ENCODE measurements around the gene ZNF507. TPM values are rescaled to one million over a fixed set of nuclear protein-coding genes. Genes with fewer than 3 reads are reported as not detected.
A peak's percentile ranks its signal among the peaks of the same experiment; 100 is the strongest.

Gene ZNF507
- total RNA-seq, 1 donor from 2014 or later = 17.0 TPM

GRCh38 chr19:32396046-32396652 is 50.7 kb downstream of the ZNF507 start:
- peaks cover 8% of the 10 kb centered on the region for H3K4me1 Mint-ChIP-seq (ENCODE audit: low read depth)
- no peak overlapping the region for H3K4me3 Mint-ChIP-seq (ENCODE audit: unreplicated experiment)
- H3K27ac Mint-ChIP-seq (ENCODE audit: unreplicated experiment) = peak overlapping the region; percentile 11
- TF ChIP-seq CTCF (IDR thresholded peaks at IDR 0.05) = no peak
- H3K36me3 Mint-ChIP-seq (ENCODE audit: low read depth) = peaks cover 7% of the 10 kb centered on the region
- no peaks in the 10 kb centered on the region for H3K27me3 Mint-ChIP-seq (ENCODE audit: low read depth)
- H3K9me3 Mint-ChIP-seq (ENCODE audit: low read depth) = no peaks in the 10 kb centered on the region
- no peak for DNase-seq (ENCODE audit: low spot score)

GRCh38 chr19:32397671-32398101 is 52.3 kb downstream of the ZNF507 start:
- H3K36me3 Mint-ChIP-seq (ENCODE audit: low read depth) = peaks cover 7% of the 10 kb centered on the region

GRCh38 chr19:32401992-32402391 is 56.6 kb downstream of the ZNF507 start:
- H3K9me3 Mint-ChIP-seq (ENCODE audit: low read depth) = no peaks in the 10 kb centered on the region
- peaks cover 31% of the 10 kb centered on the region for H3K4me1 Mint-ChIP-seq (ENCODE audit: low read depth)
- DNase-seq (ENCODE audit: low spot score) = no peak
- H3K27ac Mint-ChIP-seq (ENCODE audit: unreplicated experiment) = no peak overlapping the region
- H3K36me3 Mint-ChIP-seq (ENCODE audit: low read depth) = peaks cover 2% of the 10 kb centered on the region
- no peaks in the 10 kb centered on the region for H3K27me3 Mint-ChIP-seq (ENCODE audit: low read depth)
- no peak for TF ChIP-seq CTCF (IDR thresholded peaks at IDR 0.05)
- H3K4me3 Mint-ChIP-seq (ENCODE audit: unreplicated experiment) = no peak overlapping the region

More at GRCh38 chr19:32397671-32398101, 52.3 kb downstream of the ZNF507 start:
- H3K27ac Mint-ChIP-seq (ENCODE audit: unreplicated experiment) = peak overlapping the region; percentile 32
- no peak for TF ChIP-seq CTCF (IDR thresholded peaks at IDR 0.05)
- peaks cover 8% of the 10 kb centered on the region for H3K4me1 Mint-ChIP-seq (ENCODE audit: low read depth)
- DNase-seq (ENCODE audit: low spot score) = no peak
- H3K4me3 Mint-ChIP-seq (ENCODE audit: unreplicated experiment) = no peak overlapping the region
- H3K9me3 Mint-ChIP-seq (ENCODE audit: low read depth) = no peaks in the 10 kb centered on the region
- H3K27me3 Mint-ChIP-seq (ENCODE audit: low read depth) = no peaks in the 10 kb centered on the region

GRCh38 chr19:32403291-32403995 is 58.0 kb downstream of the ZNF507 start:
- H3K27me3 Mint-ChIP-seq (ENCODE audit: low read depth) = no peaks in the 10 kb centered on the region
- peaks cover 7% of the 10 kb centered on the region for H3K36me3 Mint-ChIP-seq (ENCODE audit: low read depth)
- TF ChIP-seq CTCF (IDR thresholded peaks at IDR 0.05) = no peak
- H3K9me3 Mint-ChIP-seq (ENCODE audit: low read depth) = no peaks in the 10 kb centered on the region
- DNase-seq (ENCODE audit: low spot score) = no peak
- peaks cover 38% of the 10 kb centered on the region for H3K4me1 Mint-ChIP-seq (ENCODE audit: low read depth)
- H3K4me3 Mint-ChIP-seq (ENCODE audit: unreplicated experiment) = no peak overlapping the region
- H3K27ac Mint-ChIP-seq (ENCODE audit: unreplicated experiment) = no peak overlapping the region

GRCh38 chr19:32404213-32404932 is 59.0 kb downstream of the ZNF507 start:
- Mint-ChIP-seq H3K36me3 (ENCODE audit: low read depth) (peaks cover 8% of the 10 kb centered on the region), H3K9me3 (ENCODE audit: low read depth) (no peaks in the 10 kb centered on the region), H3K27me3 (ENCODE audit: low read depth) (no peaks in the 10 kb centered on the region), H3K4me3 (ENCODE audit: unreplicated experiment) (peak overlapping the region; percentile 85), H3K4me1 (ENCODE audit: low read depth) (peaks cover 38% of the 10 kb centered on the region), H3K27ac (ENCODE audit: unreplicated experiment) (peak overlapping the region; percentile 96)
- no peak for DNase-seq (ENCODE audit: low spot score)
- no peak for TF ChIP-seq CTCF (IDR thresholded peaks at IDR 0.05)

Measured in chondrocyte (in vitro differentiated cells).